NCI-H187 (cell line): ENCODE data around the gene PPARD.
"Not testable (repeated sequence)": the region's sequence is repeated elsewhere in the genome, so short reads cannot be mapped to it uniquely, and the experiment has no call there.

ENCODE experiments used
- DNase-seq, 2 experiments: peaks; one replicate each; lab custom pipeline; 2025; lab: John Stamatoyannopoulos, UW

Gene PPARD

DNA sequence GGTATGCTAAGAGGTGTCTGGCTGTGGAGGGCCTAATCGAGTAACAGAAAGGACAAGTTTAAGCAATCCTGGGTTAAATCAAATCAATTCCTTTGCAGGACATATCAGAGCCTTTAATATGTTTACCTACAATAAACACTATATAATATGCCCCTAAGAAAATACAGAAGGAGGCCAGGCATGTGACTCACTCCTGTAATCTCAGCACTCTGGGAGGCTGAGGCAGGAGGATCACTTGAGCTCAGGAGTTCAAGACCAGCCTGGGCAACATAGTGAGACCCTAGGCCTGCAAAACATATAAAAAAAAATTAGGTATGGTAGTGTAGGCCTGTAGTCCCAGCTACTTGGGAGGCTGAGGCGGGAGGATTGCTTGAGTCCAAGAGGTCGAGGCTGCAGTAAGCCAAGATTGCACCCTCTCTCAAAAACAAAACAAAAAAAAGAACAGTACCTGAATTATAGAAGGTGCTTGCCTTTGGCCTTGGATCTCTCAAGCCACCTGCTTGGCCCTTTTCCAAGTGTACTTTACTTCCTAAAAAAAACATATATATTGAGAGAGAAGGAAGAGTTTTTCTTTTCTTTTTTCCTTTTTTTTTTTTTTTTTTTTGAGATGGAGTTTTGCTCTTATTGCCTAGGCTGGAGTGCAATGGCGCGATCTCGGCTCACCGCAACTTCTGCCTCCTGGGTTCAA is 96.2 kb downstream of the PPARD start:
- not testable (repeated sequence) for DNase-seq

DNA sequence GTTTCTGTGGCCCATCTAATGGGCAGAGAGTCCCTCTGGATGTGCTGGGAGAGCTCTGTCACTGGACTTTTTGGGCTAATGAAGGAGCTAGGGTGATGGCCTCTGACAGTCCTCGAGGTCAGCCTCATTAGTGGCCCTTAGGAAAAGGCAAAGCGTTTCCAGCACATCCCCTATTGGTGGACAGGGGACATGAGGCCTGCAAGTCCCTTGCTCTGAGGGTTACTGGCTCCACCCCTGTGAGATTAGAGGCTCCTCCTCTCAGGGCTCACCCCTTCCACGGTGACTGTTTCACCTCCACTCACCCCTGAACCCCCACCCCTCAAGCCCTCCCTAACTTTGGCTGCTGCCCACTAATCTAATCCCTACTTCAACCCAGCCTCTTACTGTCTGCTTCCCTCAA is 97.0 kb downstream of the PPARD start:
- DNase-seq = no peak

DNA sequence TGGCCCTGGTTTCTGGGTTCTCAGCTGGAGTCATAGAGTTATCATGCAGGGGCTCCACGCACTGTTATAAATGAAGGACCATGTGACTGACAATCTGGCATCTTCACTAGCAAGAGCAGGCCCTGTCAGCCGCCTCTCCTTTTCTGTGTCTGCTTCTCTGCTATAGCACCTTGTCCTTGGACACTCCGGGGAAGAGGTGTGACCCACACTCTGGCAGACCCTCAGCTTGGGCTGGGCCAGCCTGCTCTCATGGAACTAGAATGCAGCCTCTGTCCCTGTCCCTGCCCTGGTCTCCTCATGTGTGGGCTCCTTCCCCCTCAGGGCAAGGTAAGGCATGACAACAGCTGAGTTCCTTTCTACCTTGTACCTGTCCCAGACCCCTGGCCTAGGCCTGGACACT is 98.8 kb downstream of the PPARD start:
- no peak for DNase-seq

DNA sequence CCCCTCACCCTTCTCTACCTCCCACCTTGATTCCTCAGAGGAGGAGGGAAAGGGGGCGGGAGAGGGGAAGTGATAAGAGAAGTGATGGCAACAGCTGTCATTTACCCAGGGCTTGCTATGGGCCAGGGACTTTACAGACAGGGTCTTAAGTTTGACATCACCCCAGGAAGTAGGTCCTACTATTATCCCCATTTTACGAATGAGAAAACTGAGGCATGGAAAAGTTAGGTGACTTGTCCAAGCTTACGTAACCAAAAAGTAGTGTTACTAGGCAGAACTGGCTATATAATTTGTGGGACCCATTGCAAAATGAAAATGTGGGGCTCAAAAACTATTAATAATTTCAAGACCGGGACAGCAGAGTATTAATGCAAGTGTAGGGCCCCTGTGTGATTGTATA is 99.3 kb downstream of the PPARD start:
- DNase-seq = no peak

DNA sequence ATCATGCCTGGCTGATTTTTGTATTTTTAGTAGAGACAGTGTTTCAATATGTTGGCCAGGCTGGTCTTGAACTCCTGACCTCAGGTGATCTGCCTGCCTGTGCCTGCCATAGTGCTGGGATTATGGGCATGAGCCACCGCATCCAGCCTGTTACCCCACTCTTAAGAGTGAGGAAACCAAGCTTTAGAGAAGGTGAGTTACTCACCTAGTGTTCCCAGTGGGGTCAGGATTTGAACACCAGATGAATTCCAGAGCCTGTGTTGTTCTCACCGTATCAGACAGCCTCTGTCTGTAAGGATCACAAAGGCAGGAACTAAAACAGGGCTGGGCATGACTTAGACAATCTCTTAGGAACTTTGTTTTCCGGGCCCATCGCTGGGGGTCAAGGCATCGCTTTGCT is 100.3 kb downstream of the PPARD start:
- DNase-seq = no peak

DNA sequence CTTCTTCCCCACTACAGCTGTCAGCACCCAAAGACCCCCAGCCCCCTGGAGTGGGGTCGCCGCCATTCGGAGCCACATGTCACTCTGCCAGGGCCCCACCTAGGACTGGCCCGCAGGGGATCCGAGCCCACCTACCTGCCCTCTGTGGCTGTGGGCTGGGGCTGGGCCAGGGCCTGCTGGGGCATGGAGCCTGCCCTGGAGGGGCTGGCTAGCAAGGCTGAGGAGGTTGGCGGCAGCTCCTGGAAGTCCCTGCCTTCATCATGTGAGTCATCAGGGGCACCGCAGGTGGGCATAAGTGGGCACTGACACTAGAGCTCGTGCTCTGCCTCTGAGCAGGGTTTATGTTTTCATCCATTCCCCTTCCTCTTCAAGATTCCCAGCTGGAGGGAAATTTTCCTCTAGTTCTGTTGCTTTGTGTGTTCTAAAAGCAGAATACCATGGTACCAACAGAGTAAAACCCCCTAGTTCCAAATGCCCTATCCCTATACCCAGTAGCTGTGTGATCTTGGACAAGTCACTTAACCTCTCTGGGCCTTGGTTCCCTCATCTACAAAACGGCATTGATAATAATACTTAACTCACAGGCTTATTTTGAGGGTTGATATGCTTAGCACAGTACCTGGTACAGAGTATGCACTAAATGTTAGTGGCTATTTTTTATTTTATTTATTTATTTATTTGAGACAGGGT is 101.1 kb downstream of the PPARD start:
- no peak for DNase-seq

DNA sequence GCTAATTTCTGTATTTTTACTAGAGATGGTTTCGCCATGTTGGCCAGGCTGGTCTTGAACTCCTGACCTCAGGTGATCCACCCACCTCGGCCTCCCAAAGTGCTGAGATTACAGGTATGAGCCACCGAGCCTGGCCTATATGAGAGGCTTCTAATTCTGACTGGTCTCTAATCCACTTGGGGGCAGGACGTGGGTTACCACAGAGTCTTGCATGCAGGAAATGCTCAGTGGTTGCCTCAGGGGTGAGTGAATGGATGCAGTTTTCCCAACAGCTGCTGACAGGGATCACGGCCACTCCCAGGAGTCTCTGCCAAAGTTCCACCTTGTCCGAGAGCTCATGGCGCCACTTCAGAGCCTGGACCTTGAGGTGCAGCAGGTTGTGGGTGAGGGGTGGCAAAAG is 103.3 kb downstream of the PPARD start:
- DNase-seq = no peak

DNA sequence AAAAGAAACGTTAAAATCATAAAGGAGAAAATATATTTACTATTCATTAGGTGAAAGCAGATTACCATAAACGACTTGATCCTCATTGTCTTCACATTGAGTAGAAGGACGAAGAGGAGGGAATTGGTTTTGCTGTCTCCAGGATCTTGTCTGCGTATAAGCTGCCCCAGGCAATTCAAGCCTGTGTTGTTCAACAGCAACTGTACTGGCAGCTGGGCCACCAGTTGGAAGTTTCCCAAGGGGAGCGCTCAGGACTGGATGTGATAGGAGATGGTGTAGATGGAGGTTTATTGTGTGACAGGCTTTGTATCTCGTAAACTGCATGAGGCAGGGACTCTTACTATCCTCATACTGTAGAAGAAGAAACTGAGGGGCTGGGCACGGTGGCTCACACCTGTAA is 105.8 kb downstream of the PPARD start:
- no peak for DNase-seq

DNA sequence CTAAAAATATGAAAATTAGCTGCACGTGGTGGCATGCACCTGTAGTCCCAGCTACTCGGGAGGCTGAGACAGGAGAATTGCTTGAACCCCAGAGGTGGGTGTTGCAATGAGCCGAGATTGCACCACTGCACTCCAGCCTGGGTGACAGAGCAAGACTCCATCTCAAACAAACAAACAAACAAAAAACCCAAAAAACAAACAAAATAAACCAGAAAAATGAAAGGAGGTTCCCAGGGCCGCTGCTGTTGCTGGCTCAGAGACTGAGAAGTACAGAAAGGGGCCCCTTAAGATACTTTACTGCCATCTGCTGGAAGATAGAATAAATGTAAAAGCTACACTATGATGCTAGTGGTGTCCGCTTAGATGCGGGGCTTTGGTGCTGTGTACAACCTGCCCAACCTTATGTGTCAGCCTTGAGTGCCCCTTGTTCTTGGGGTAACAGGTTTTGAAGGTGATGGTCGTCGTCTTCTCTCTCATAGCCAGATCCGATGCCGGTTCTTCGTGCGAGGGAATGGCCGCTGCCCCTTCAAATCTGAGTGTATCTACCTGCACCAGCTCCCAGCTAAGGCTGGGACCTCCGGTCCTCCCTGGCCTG is 107.0 kb downstream of the PPARD start:
- peak in 1 of 2 experiments; percentile 38 for DNase-seq

DNA sequence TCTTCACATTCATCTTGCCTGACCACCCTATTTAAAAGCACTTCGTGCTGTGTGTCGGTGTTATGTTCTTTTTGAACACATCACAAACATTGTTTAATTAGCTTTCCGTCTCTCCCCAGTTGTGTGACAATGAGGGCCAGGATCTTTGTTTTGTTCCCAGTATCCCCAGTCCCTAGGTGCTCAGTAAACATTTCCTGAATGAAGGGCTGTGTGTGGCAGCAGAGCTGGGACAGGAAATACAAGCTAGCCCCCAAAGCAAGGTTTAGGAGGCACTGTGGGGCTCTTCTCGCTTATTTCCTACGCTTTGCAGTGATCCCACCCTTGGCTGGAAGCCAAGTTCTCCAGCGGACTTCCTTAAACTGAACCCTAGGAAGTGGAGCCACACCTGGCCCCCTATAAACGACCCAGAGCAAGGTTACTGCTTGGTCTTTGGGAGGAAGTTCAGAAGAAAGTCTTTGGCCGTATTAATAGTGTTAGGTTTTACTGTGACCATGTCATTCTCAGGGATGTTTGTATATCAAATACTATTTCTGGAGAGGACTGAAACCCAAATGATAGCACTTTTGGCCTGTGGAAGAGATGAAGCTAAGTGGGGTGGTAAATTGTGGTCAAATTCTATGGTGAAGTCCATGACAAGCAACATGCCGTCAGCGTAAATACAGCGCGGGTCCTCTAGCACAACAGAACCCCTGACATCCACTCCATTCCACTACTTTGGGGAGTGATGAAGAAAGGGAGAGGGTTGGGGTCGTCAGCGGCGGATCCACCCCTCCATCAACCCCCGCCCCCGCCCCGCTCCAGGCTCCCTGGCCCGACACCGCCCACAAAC is 109.2 kb downstream of the PPARD start:
- no peak for DNase-seq

DNA sequence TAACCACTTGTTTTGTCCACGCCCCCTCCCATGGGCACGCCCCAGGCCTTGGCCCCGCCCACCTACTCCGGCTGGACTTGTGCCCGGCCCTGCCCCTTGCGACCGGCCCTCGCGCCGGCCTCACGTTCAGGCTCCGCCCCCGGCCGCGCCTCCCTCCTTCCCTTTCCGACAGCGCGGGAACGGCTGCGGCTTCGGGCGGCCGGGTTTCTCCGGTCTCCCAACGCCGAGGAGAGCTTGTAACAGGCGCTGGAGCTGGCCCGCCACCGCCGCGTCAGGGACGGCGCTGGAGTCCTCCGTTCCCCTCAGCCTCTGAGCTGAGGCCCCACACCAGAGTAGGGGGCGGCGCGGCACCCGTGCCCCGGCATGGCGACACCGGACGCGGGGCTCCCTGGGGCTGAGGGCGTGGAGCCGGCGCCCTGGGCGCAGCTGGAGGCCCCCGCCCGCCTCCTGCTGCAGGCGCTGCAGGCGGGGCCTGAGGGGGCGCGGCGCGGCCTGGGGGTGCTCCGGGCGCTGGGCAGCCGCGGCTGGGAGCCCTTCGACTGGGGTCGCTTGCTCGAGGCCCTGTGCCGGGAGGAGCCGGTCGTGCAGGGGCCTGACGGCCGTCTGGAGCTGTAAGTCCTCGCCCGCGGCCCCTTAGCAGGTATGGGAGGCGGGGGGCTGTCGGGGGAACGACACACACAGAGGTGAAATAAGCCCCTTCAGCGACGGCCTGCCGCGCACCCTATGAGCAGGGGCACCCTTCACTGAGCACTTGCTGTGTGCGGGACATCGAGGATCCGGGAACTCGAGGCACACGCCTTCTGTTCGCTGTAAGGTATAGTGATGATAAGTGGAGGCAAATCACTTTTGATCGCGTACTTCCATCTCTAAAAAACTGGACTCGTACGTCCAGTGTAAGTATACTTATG is 110.1 kb downstream of the PPARD start, which contains the start of gene FANCE:
Gene FANCE, plus strand, starts transcription at position 156 of the 908 bp plus-strand sequence. Its CDS starts 208 bp downstream, at position 364.
- DNase-seq = peak; percentile 83 to 86

DNA sequence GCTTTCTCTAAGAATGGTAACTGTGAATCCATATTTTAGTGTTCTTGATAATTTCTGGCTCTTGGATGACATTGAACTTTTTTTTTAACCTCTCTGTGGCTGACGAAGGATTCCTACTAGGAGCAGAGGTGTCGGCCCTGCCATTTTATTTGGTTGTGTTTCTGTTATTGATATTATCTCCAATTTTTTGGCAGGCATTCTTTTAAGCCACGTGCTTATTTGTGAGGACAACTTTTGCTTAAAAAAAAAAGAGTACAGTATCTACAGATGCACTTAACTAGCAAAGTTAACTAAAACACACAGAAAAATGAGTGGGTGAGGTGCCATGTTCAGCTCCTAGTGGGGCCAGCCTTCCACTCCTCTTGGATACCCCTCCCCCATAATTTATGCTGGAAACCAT is 110.9 kb downstream of the PPARD start:
- no peak for DNase-seq

DNA sequence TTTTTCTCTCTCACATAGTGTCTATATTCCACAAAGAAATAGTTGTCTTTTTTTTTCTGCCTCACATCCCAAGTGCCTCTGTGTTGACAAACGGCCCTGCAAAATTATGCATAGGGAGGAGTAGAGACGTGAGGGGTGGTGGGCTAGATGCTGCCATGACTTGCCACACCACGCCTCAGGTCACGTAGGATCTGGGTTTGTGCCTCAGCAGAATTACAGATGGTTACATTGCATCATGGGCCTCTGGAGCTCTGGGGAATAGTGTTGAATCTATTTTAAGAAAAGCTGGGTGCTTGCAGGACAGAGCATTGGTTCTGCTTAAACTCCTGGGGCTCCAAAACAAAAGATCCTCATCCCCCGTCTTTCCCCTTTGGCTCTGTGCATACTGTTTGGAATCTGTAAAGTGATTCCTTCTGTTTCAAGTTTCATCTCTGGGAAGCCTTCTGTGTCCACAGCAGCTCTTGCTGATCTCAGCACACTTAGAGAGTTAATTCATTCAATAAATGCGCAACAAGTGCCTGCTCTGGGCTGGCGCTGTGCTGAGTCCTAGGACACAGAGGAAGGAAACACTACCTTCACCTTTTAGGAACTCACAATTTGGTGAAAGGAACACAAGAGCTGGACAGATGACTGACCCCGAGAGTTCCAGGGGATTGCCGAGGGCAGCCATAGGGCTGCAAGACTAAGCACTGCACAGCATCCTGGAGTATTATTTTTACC is 112.2 kb downstream of the PPARD start:
- peak in 1 of 2 experiments; percentile 17 for DNase-seq

DNA sequence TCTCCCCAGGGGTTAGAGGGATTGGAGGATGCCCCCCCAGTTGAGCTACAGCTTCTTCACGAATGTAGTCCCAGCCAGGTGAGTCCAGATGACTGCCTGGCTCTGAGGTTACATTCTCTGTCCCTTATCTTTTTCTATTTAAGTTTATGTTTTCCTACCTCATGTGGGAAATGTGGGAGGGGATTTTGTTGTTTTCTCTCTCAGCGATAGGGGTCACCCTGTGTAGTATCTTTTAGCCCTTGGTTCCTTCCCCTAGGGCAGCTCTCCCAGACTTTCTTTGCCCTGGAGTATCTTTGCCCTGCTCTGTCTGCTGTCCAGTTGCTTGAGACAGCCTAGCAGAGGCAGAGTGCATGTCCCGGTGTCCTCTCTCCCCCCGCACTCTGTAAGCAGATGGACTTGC is 115.5 kb downstream of the PPARD start:
- DNase-seq = no peak

DNA sequence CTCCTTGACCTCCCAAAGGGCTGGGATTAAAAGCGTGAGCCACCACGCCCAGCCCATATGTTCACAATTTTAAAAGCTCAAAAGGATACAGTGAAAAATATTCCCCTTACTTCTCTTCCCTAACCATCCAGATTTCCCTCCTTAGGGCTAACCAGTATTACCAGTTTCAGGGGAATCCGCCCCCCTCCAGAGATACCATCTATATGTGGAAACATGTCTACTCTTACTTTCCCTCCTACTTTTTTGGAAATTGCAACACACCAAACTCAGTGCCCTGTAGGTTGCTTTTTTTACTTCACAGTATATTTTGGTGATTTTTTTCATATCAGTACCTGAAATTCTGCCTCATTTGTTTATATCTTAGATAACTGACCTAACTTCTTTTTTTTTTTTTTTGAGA is 118.9 kb downstream of the PPARD start:
- no peak for DNase-seq

DNA sequence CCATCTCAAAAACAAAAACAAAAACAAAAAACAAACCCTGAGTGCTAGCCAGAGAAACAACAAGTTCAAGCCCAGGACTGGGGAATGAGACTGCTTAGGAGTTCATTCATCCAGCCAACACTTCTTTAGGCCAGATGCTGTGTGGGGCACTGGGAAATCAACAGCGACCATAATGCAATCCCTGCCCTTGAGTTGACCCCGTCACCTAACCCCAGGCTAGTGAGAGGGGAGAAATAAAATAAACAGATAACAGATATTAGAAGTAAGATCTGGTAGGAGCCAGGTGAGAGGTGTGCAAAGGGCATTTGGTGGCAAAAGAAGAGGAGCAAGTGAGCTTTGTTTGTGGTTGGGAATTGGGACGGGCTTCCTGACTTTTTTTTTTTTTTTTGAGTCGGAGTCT is 120.9 kb downstream of the PPARD start:
- no peak for DNase-seq

DNA sequence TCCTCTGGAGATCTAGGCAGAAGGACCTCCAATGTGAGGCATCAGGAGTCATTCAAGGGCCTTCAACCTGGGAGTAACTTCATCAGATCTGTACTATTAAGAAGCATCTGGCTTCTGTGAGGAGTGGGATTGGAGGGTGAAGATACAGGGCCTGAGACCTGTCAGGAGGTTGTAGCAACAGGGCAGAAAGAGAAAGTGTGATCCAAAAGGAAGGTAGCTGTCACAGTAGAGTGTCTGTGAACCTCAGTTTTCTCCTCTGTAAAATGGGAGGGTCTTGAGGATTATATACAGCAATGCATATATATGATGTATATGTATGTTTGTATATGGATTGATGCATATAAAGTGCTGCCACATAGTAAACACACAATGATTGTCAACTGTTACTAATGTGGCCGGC is 123.3 kb downstream of the PPARD start:
- DNase-seq = no peak

DNA sequence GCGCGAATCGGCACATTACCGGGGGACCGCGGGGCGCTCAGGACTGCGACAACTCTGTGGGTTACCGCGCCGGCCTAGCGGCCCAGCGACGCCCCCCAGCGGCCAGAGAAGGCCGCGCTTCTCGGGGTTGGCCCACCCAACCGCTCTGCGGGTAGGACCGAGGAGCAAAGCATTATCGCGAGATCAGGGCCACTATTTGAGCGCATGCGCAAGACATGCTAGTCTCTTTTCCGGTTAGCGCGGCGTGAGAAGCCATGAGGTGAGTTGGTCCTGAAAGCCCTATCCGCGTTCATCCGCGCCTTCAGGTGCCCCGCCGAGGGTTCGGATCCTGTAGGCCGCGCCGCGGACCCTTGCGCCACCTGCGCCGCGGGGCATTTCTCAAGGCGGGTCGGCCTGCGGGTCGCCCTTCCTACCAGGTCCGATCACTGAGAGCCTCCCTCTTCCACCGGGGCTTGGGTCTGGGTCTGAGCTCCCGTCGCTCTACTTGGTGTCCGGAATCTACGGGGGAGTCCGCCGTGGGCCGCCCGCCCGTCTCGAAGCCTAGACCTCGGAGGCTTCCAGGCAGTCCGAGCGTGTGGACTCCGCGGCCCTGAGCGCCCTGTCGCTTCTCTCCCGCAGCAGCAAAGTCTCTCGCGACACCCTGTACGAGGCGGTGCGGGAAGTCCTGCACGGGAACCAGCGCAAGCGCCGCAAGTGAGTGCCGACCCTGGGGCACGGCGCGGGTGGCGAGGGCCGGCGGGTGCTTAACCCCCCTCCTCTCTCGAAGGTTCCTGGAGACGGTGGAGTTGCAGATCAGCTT is 126.0 kb downstream of the PPARD start, which contains the start of gene RPL10A:
Gene RPL10A, plus strand, starts transcription at position 221 of the 799 bp plus-strand sequence. Its CDS starts 34 bp downstream, at position 255.
- DNase-seq = peak; percentile 81 to 86

DNA sequence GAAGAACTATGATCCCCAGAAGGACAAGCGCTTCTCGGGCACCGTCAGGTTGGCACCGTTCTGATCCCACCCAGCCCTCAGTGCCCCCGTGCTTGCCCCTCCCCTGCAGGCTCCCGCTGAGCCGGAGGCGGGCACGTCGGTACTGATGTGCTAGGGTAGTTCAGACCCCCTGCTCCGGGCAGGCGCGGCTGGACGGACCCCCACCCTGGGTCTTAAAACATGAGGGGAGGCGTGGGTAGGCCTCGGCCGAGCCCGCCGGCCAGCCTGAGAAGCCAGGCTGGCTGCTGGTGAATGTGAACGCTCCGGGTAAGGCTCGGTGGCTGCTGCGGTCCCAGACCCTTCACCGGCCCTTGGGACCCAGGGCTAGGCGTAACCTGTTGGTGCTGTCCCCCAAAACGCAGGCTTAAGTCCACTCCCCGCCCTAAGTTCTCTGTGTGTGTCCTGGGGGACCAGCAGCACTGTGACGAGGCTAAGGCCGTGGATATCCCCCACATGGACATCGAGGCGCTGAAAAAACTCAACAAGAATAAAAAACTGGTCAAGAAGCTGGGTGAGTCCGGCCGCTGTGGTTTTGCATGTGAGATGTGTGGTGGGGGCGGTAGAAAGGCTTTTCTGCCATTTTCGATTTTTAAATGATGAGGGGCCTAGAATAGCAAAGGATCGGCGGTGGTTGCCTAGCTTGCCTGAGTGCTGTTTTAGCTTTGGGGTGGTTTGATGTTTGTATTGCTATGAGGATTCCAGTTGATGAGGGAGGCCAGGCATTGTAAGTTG is 126.8 kb downstream of the PPARD start:
- no peak for DNase-seq
